Measurements from ENCODE around the gene LOXHD1.

LOXHD1 gene

DNA sequence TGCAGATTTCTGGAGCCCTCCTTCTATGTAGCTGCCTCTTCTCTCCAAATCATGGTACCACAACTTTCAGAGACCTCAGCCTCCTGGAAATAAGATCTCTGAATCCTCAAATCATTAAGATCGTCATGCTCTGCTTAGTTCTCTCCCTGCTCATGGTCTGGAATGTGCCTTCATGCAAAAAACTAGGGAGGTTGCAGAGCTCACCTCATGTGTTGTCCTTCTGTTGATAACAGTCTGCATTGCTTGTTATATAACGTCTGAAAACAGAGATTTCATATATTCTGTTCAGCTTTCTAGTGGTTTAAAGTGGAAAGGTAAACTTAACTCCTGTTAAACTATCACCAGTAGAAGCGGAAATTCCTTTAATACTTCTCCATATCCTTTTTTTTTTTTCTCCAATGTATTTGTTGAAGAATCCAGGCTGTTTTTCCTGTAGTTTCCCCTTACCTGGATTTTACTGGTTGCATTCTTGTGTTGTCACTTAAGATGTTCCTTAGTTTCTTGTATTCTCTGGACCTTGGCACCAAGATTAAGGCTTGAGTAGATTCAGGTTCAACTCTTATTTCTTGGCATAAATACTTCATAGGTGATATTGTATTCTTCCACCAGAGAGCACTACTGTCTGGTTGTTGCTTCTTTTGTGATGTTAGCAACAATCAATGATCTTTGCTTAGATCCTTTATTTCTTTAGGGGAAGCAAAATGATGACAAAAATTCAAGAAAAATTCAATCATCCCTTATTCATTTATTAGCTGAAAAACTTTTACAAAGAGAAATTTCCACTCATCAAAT, 211.3 kb downstream of the LOXHD1 start:
- DNase-seq, result no peak

DNA sequence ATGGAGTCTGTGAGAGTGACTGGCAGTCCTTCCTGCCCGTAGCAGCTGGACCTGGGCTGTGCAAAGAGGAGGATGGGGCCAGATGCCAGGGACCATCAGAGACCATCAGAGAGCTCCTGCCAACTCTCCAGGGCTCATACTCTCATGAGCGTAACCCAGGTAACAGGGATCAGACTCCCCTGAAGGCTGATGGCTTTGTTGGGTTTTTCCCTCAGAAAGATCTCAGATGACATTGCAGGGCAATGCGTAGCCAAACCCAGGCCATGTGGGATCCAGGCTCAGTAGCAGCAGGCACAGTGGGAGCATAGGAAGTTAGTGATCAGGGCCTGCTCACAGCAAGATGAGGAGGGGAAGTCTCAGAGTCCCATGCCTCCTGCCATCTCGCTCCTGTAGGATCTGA, 218.0 kb downstream of the LOXHD1 start:
- no peak for DNase-seq

DNA sequence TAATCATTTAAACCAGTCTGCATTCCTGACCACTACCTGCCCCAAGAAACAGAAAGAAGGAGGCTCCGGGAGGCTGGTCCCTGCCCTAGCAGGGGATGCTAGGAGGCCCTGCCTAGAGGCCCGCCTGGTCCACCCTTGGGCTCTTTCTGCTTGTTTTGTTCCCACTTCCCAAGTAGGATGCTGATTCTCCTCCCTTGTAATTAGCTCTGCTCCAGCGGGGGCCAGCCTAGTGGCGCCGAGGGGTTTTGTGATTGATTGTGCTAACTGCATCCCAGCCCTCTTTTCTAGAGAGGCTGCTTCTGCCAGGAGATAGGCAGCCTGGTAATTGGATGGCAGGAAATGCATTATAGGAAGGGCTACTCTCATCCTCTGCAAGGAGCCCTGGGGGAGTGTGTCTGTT, 220.0 kb downstream of the LOXHD1 start:
- DNase-seq, result no peak

DNA sequence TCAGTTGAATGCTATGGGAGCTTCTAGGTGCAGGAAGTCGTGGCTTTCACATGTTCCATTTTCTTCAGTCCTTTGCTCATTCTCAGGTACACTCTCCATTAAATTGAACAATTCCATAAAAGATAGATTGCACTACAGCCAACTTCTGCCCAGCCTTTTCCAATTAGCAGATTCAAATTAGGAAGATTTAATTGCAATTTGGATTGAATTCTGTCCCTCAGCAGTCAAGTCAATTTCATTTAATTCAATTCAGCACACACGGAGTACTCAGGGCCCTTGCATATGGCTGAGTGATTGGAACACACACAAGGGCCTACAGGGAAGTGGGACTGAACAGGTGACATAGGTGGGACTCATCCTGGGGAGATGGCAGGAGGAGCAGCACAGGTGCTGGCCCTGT, 220.4 kb downstream of the LOXHD1 start:
- DNase-seq, result no peak

DNA sequence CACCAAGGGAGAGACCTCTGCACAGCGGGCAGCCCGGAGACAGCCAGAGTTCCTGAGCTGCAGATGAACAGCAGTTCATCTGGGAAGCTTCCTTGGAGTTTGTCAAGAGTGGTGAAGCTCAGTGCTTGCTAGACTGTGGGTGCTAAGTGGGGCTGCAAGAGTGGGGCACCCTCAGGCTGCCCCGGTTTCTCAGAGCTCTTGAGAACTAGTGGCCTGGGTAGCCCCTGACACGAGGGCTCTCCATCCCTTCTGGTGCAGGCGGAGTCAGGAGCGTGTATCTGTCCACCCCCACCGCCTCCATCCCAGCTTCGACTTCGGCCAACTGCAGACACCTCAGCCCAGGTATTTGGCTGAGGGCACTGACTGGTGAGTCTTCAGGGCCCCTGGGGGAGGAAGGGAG, 222.0 kb downstream of the LOXHD1 start:
- no peak for DNase-seq

DNA sequence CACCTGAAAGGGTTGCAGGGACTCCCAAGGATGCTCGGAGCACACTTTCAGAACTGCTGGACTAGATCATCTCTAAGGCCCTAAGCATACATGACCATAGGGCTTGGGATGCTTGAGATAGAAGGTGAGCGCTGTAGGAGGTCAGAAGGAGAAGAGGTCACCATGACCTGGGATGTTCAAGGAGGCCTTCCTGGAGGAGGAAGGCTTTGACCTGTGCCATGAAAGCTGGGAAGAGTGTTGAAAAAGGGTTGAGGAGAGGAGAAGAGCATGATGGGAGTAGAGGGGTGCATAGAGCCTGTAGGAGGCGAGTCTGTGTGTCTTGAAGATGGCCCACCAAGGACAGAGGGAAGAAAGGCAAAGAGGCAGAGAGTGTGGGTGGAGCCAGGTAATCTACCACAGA, 222.4 kb downstream of the LOXHD1 start:
- no peak for DNase-seq

- DNase-seq, result no peak
Observed at GRCh38 chr18:46433121-46433826, 223.7 kb downstream of the LOXHD1 start.

GRCh38 chr18:46431522-46432171, 225.4 kb downstream of the LOXHD1 start:
- DNase-seq, result no peak

- no peak for DNase-seq
Observed at GRCh38 chr18:46429649-46430224, 227.3 kb downstream of the LOXHD1 start.

GRCh38 chr18:46429130-46429529, 227.9 kb downstream of the LOXHD1 start:
- DNase-seq, result no peak

GRCh38 chr18:46428368-46428767, 228.7 kb downstream of the LOXHD1 start:
- no peak for DNase-seq

GRCh38 chr18:46427216-46427995, 229.6 kb downstream of the LOXHD1 start:
- DNase-seq, result no peak
